ENCODE measurements around the gene DNAJC17.

Gene DNAJC17

DNA sequence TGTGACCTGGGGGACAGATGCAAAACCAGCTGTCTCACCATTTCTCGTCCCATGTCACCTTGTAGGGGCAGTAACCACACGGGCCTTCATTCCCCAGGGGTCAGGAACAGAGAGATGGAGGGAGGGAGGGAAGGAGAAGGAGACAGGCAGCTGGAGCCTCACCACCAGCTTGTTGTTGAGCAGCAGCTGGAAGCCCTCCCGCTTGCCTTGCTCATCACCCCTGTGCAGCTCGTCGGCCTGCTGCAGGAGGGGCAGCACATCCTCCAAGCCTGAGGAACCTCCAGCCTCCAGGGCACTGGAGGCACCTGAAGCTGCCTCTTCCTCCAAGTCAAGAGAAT is 62.5 kb downstream of the DNAJC17 start:
- H3K4me3 ChIP-seq (ENCODE audit: low read depth, low read length), result no peak overlapping the region
- DNase-seq (ENCODE audit: low read depth), result no peak
- TF ChIP-seq, protein P1, sequence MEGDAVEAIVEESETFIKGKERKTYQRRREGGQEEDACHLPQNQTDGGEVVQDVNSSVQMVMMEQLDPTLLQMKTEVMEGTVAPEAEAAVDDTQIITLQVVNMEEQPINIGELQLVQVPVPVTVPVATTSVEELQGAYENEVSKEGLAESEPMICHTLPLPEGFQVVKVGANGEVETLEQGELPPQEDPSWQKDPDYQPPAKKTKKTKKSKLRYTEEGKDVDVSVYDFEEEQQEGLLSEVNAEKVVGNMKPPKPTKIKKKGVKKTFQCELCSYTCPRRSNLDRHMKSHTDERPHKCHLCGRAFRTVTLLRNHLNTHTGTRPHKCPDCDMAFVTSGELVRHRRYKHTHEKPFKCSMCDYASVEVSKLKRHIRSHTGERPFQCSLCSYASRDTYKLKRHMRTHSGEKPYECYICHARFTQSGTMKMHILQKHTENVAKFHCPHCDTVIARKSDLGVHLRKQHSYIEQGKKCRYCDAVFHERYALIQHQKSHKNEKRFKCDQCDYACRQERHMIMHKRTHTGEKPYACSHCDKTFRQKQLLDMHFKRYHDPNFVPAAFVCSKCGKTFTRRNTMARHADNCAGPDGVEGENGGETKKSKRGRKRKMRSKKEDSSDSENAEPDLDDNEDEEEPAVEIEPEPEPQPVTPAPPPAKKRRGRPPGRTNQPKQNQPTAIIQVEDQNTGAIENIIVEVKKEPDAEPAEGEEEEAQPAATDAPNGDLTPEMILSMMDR (IDR thresholded peaks at IDR 0.05; ENCODE audit: insufficient read depth, low read depth, low read length, missing control alignments), result no peak

DNA sequence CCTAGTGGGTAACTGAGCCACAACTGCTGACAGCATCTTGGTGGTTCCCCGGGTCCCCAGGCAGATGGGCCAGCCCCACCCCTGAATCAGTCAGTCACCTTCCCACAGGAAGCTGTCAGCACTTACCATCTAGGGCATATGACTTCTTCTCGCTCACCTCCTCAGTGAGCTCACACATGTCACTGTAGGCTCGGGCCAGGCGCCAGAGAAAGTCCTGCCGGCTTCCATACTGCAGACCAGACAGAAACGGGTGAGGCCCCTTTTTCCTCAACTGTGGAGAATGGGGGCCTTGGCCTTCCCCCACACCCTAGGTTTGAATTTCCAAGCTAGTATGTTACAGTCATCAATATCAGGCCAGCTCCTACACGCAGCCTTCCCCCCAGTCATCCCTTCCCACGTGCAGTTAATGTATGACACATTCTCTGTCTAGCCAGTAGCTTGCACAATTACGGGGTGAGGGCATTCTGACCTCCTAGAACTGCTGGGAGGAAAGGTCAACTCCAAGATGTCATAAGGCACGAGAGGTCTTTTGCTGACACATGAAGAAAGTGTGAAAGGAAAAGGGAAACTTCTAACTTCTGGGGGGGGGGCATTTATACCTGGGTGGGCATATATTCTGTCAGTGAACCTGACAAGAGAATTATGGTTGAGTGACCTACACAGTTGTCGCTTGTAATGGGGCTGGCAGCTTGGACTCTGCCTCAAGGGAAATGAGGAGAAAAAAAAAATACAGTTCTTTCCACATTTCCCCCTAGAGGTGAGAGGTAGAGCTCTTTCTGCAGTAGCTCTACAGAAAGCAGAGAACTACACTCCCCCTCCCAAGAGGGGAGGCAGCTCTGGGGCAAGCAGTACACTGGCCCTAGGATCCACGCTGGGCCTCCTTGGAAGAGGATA is 63.1 kb downstream of the DNAJC17 start:
- no peak overlapping the region for H3K4me3 ChIP-seq (ENCODE audit: low read depth, low read length)
- TF ChIP-seq, protein P1 (IDR thresholded peaks at IDR 0.05; ENCODE audit: insufficient read depth, low read depth, low read length, missing control alignments), result no peak
- DNase-seq (ENCODE audit: low read depth), result no peak

DNA sequence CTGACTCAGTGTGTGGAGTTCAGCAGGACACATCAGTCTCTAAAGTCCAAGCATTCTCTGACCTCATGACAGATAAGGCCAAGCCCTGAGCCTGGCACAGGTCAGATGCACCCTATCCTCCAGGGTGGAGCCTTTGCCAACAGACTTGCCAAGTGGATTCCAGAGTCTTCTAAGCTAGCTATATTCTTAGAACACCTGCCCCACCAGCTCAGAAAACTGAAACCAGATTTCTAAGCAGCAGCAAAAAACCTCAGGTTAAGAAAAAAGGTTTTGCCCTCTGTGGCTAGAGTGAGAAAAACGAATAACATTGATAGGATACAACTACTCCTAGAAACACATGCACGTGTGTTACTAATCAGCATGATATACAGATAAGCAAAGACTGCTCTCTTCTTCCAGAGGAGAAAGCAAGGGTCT is 63.8 kb downstream of the DNAJC17 start:
- no peak overlapping the region for H3K4me3 ChIP-seq (ENCODE audit: low read depth, low read length)

DNA sequence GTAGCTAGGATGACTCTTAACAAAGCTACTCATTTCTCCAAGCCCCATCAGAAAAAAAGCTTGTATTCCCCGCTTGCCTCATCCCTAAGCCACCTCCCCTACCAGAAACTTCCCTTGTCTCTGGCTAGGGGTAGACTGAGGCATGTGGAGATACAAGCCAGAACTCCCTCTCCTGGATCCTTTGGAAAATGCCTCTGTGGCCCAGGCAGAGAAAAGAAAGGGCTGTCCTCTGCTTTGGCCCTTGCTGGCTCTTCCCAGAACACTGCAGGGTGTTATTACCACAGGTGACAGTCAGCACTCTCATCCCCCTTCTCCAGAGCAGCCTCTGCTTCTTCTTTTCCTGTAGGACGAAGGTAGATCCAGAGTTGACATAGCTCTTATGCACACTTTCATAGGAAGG is 67.4 kb downstream of the DNAJC17 start:
- TF ChIP-seq, protein P1 (IDR thresholded peaks at IDR 0.05; ENCODE audit: insufficient read depth, low read depth, low read length, missing control alignments), result no peak
- no peak for DNase-seq (ENCODE audit: low read depth)
- H3K4me3 ChIP-seq (ENCODE audit: low read depth, low read length), result no peak overlapping the region

More for the DNA sequence above, 63.8 kb downstream of the DNAJC17 start:
- DNase-seq (ENCODE audit: low read depth), result no peak
- TF ChIP-seq, protein P1 (IDR thresholded peaks at IDR 0.05; ENCODE audit: insufficient read depth, low read depth, low read length, missing control alignments), result no peak

DNA sequence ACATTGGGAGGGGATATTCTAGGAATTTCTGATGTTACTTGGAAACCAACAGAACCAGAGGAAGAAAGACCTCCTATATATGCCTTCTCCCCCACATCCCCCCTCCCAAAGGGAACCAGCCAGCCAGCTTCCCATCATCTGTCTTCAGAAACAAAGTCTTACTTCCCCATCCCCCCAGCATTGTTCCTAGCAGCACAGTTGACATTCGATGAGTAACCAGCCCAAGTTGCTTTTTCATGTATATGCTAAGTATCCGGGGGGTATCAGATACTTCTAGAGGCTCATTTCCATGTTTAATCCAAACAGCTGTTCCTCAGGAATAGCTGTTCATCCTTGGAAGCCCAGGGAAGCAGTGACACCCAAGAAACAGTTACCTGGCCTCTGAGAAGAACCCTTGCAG is 68.2 kb downstream of the DNAJC17 start:
- no peak for DNase-seq (ENCODE audit: low read depth)
- TF ChIP-seq, protein P1 (IDR thresholded peaks at IDR 0.05; ENCODE audit: insufficient read depth, low read depth, low read length, missing control alignments), result no peak
- H3K4me3 ChIP-seq (ENCODE audit: low read depth, low read length), result no peak overlapping the region

DNA sequence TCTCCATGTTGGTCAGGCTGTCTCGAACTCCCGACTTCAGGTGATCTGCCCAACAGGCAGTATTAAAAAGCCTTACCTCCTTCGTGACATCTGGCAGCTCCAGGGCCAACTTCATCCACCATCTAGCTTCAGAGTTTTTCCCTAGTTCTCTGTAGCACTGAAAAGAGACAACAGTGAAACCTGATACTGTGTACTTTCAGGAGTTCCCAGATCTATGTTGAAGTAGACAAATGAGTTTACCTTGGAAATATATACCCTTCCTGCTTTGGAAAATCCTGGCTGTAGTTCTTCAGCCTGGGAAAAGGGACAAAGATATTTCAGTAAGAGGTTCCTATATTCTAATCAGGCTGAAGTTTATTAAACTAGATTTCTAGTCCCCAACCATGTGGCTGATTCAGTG is 70.2 kb downstream of the DNAJC17 start:
- DNase-seq (ENCODE audit: low read depth), result no peak
- no peak overlapping the region for H3K4me3 ChIP-seq (ENCODE audit: low read depth, low read length)
- TF ChIP-seq, protein P1 (IDR thresholded peaks at IDR 0.05; ENCODE audit: insufficient read depth, low read depth, low read length, missing control alignments), result no peak

DNA sequence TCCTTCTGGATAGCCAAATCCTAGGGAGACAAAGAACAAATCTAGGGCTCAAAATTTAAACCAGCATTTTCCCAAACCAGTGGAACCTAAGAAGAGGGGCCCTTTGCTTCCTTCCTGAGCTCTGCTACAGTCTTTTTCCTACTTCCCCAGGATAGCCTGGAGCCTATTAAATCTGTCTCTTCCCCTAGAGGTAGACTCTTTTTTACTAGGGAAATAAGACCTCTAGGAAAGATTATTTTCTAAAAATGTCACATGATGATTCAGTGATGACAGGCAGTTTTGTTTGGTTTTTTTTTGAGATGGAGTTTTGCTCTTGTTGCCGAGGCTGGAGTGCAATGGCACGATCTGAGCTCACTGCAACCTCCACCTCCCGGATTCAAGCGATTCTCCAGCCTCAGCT is 70.7 kb downstream of the DNAJC17 start:
- TF ChIP-seq, protein P1 (IDR thresholded peaks at IDR 0.05; ENCODE audit: insufficient read depth, low read depth, low read length, missing control alignments), result no peak
- no peak for DNase-seq (ENCODE audit: low read depth)
- no peak overlapping the region for H3K4me3 ChIP-seq (ENCODE audit: low read depth, low read length)

Measured in GM12865 (cell line).